ENCODE results near the gene R3HDM2. TPM values are rescaled to one million over a fixed set of nuclear protein-coding genes. Genes with fewer than 3 reads are reported as not detected.
A peak's percentile ranks its signal among the peaks of the same experiment; 100 is the strongest.

R3HDM2 gene
- total RNA-seq, 1 donor from 2014 or later, result 56.7 TPM

DNA sequence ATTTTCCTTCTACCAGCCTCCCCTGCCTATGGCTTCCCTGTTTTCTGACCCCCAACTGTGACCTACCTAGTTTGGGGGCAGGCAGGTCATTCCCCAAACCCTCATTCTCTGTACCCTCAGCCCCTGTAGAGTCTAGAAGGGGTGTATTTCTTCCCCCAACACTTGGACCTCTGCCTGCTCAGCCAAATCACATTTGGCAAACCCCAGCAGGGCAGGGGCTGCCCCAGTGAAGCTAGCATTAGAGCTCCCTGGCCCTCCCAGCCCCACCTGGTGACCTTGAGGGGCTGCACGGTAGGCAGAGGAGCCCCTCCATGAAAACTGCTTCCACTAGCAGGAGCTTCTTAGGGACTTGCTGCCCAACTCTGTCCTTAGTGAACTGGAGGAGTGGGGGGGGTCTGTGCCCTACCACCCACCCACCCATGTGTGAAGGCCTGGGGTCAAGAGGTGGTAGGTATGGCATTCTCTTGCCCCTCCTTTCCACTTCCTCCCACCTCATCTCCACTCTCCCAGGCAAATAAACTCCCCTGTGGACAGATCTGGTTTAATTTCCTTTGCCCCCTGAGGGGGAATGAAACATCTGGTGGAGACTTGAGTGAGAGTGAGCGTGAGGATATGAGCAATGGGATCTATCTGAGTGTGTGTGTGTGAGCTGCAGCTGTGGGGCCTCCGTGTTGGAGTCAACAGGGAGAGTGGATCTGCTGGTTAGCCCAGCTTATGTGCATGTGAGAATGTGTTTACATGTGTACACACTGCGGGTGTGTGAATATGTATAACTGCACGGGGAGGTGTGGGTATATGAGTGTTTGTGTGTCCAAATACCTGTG, 212.6 kb downstream of the R3HDM2 start:
- DNase-seq (ENCODE audit: missing footprints) (no peak), ATAC-seq (no peak)
- intact Hi-C loops (cut with DNase I), result no loop called here

- no peak for DNase-seq (ENCODE audit: missing footprints)
- ATAC-seq, result no peak
- intact Hi-C loops (cut with DNase I), result no loop called here
Observed at GRCh38 chr12:57216921-57217879, 213.6 kb downstream of the R3HDM2 start.

DNA sequence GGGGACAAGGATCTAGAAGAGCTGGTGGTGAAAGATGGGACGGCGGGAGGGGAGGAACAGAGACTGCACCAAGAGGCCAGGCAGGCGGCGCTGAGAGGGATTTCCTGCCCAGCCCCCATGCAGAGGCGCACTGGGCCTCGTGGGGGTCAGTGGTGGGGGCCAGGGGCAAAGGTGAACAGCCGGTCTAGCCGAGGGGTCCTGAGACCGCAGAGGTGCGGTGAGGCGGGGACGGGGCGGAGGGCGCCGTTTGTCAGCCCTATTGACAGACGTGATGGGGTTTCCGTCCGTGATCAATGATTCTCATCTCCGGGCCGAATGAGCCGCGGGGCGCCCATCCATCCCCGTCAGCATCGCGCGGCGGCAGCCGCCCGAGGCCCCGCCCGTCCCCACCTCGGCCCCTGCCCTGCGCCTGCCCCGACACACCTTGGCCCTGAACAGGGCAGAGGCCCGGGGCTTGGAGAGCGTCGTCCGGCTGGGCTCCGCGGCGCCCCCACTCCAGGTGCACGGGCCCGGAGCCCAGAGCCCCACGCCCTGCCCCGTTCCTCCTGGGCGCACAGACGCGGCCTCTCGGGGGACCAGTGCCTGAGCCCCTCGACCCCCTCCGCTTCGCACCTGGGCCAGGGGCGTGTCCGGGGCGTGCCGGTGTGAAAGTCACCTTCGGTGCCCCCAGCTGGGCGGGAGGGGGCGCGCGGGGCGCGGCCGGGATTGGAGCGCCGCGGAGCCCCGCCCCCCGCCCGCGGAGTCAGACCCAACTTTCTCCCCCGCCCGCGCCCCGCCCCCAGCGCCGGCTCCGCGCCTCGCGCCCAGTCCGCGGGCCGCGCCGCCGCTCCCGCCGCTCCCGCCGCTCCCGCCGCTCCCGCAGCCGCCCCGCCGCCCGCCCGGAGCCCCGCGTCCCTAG, 214.6 kb downstream of the R3HDM2 start, which contains the start of gene NXPH4:
Gene NXPH4, plus strand, starts transcription at position 781 of the 898 bp plus-strand sequence. CDS start 176 bp downstream, outside the sequence.
- DNase-seq (ENCODE audit: missing footprints) (no peak), ATAC-seq (no peak)
- intact Hi-C loops (cut with DNase I), result no loop called here

DNA sequence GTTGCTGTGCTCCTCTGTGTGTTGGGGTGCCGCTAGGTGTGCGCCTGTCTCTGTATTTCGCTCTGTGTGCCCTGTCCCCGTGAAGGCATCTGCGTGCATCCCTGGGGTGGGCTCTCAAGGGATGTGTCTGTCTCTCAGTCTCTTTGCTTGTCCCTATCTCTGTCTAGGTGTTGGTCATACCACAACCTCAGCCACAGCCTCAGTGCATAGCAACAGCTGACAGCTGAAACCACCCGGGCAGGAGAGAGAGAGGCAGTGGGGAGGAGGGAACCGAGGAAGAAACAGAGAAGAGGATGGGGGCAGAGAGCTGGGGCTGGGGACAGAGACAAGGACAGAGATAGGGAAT, 215.2 kb downstream of the R3HDM2 start:
- DNase-seq (ENCODE audit: missing footprints), result no peak
- no peak for ATAC-seq
- intact Hi-C loops (cut with DNase I), result no loop called here

DNA sequence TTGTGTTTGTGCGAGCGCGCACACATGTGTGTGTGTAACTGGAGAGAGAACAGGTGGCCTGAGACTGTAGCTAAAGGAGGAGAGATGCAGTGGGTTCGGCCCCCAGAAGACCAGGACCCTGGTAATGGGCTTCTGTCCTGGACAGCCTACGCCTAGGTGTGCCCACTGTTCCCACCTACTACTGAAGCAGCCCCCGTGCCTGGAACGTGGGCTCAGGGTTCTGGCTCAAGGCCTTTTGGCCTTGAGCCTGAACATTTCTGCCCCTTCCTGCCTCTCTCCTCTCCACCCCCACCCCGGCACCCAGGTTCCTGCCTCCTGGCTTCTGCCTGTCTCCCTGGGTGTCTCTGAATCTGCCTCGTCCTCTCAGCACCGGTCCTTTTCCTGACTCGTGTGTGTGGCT, 215.8 kb downstream of the R3HDM2 start:
- DNase-seq (ENCODE audit: missing footprints), result no peak
- ATAC-seq, result no peak
- intact Hi-C loops (cut with DNase I), result no loop called here

GRCh38 chr12:57214398-57214781, 216.5 kb downstream of the R3HDM2 start:
- intact Hi-C loops (cut with DNase I), result loop anchor here (5.0 kb wide), 1 partner anchor 238 kb away; no protein-coding TSS in a partner anchor
- DNase-seq (ENCODE audit: missing footprints), result no peak

GRCh38 chr12:57213763-57214397, 217.0 kb downstream of the R3HDM2 start:
- intact Hi-C loops (cut with DNase I), result loop anchor here (1.0 to 5.0 kb wide), 4 partner anchors 25 to 238 kb away; no protein-coding TSS in a partner anchor
- ATAC-seq, result no peak
- DNase-seq (ENCODE audit: missing footprints), result no peak

More at GRCh38 chr12:57214398-57214781, 216.5 kb downstream of the R3HDM2 start:
- peak; percentile 63 for ATAC-seq

DNA sequence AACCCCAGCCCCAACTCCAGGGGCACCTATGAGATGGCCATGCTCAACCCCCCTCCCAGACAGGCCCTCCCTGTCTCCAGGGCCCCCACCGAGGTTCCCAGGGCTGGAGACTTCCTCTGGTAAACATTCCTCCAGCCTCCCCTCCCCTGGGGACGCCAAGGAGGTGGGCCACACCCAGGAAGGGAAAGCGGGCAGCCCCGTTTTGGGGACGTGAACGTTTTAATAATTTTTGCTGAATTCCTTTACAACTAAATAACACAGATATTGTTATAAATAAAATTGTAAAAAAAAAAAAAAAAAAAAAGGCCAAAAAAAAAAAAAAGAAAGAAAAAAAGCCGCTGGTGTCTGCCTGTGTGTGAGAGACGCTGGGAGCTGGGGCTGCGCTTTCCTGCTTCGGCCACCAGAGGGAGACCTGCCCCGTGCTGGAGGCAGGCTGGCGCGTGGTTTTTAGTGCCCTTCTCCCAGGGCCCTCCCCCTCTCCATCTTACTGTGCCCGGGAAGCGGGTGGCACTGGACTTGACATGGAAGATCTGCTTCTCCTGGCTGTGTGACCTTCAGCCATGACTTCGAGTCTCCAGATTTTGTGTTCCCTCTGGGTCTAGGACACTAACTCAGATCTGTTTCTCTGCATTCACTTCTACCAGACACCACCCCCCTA, 217.7 kb downstream of the R3HDM2 start:
- intact Hi-C loops (cut with DNase I), result loop anchor here (1.0 to 5.0 kb wide), 4 partner anchors 26 to 239 kb away; no protein-coding TSS in a partner anchor
- DNase-seq (ENCODE audit: missing footprints) (peak; percentile 94), ATAC-seq (peak; percentile 70)

DNA sequence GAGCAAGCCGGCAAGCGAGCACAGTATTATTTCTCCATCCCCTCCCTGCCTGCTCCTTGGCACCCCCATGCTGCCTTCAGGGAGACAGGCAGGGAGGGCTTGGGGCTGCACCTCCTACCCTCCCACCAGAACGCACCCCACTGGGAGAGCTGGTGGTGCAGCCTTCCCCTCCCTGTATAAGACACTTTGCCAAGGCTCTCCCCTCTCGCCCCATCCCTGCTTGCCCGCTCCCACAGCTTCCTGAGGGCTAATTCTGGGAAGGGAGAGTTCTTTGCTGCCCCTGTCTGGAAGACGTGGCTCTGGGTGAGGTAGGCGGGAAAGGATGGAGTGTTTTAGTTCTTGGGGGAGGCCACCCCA, 218.2 kb downstream of the R3HDM2 start:
- DNase-seq (ENCODE audit: missing footprints) (no peak), ATAC-seq (no peak)
- intact Hi-C loops (cut with DNase I), result loop anchor here (1.0 to 5.0 kb wide), 4 partner anchors 27 to 240 kb away; no protein-coding TSS in a partner anchor

DNA sequence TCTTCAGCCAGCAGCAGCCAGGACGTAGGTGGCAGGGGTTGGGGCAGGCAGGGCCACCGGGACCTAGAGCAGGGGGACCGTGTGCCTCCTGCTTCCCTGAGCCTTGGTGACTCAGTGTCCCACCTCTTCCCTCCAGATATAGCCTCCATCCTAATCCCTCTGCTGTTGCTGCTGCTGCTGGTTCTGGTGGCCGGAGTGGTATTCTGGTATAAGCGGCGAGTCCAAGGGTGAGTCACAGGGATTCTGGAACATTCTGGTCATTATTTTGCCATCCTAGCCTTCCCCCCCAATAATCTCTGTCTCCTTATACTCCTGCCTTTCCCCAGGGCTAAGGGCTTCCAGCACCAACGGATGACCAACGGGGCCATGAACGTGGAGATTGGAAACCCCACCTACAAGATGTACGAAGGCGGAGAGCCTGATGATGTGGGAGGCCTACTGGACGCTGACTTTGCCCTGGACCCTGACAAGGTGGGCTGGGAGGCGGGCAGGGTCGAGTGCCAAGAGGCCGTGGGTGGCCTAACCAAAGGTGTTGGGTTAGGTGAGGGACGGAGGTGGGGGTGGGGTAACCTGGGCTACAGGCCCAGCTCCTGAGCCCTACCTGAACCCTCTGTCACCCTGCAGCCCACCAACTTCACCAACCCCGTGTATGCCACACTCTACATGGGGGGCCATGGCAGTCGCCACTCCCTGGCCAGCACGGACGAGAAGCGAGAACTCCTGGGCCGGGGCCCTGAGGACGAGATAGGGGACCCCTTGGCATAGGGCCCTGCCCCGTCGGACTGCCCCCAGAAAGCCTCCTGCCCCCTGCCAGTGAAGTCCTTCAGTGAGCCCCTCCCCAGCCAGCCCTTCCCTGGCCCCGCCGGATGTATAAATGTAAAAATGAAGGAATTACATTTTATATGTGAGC, 218.8 kb downstream of the R3HDM2 start:
- DNase-seq (ENCODE audit: missing footprints), result no peak
- ATAC-seq, result no peak
- intact Hi-C loops (cut with DNase I), result loop anchor here (2.0 to 5.0 kb wide), 2 partner anchors 65 to 240 kb away; no protein-coding TSS in a partner anchor

DNA sequence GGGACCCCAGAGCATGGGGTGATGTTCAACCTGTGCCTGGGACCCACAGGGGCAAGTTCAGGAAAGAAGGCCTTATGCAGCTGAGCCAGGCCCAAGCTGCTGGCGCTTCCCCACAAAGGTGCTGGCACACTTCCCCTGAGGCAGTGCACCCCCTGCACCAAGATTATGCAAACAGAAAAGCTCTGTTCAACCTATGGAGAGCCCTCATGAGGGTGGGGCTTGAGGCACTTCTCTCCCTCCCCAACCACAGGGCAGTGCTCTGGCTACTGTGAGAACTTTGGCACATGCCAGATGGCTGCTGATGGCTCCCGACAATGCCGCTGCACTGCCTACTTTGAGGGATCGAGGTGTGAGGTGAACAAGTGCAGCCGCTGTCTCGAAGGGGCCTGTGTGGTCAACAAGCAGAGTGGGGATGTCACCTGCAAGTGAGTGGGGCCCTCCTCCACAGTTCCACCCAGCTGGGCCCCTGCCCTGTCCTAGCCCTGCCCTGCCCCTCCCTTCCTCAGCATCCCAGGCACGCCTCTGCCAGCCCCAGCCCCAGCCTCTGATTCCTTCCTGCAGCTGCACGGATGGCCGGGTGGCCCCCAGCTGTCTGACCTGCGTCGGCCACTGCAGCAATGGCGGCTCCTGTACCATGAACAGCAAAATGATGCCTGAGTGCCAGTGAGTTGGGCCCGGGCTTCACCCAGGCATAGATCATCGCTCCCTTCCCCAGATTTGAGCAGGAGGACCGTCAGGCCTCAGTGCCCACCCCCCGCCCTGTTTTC, 219.7 kb downstream of the R3HDM2 start:
- intact Hi-C loops (cut with DNase I), result loop anchor here (5.0 kb wide), 1 partner anchor 241 kb away; no protein-coding TSS in a partner anchor
- DNase-seq (ENCODE audit: missing footprints), result no peak

DNA sequence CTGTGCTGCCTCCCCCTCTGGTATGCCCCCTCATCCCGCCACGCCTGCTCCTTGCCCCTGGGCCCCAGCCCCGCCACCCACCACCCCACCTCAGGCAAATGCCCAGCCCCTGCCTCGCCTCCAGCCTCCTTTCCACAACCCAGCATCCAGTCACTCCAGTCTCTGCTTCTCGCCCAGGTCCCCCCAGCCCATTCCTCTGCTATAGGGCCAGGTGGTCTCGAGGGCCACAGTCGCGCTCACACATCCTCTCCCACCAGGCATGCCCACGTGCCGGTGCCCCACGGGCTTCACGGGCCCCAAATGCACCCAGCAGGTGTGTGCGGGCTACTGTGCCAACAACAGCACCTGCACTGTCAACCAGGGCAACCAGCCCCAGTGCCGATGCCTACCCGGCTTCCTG, 220.4 kb downstream of the R3HDM2 start:
- intact Hi-C loops (cut with DNase I), result loop anchor here (5.0 kb wide), 1 partner anchor 242 kb away; no protein-coding TSS in a partner anchor
- no peak for DNase-seq (ENCODE audit: missing footprints)

More for the DNA sequence above, 219.7 kb downstream of the R3HDM2 start:
- ATAC-seq, result no peak

DNA sequence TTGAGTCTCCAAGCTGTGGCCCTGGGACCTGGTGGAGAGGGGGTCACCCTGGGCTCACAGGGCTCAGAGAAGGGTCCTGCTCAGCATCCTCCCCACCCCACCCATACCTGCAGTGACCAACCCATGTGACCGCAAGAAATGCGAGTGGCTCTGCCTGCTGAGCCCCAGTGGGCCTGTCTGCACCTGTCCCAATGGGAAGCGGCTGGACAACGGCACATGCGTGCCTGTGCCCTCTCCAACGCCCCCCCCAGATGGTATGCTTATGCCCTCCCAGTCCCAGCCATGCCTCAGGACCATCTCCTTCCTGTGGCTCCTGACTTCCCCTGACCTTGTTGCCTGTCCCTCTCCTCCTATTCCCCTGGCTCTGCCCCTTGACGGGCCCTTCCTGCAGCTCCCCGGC, 220.9 kb downstream of the R3HDM2 start:
- ATAC-seq, result no peak
- intact Hi-C loops (cut with DNase I), result loop anchor here (5.0 kb wide), 1 partner anchor 242 kb away; no protein-coding TSS in a partner anchor
- DNase-seq (ENCODE audit: missing footprints), result no peak

More for the DNA sequence above, 220.4 kb downstream of the R3HDM2 start:
- no peak for ATAC-seq

DNA sequence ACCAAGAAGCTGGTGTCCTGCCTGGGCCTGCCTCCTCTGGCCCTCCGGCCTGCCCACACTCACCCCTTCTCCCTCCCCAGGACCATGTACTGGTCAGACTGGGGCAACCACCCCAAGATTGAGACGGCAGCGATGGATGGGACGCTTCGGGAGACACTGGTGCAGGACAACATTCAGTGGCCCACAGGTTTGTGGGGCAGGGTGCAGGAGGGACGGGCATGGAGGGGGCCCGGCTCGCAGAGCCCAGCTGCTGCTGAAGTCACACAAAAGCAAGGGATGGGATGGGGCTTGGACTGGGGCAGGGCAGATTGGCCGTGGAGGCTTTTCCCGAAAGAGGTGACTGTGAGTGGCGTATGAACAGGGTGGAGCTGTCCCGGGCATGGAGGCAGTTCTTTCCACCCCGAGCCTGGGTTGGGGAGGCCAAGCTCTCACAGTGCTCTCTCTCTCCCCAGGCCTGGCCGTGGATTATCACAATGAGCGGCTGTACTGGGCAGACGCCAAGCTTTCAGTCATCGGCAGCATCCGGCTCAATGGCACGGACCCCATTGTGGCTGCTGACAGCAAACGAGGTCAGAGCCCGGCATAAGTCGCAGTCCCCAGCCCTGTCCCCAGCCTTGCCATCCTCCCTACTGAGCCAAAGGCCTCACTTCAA, 222.1 kb downstream of the R3HDM2 start:
- ATAC-seq (peak; percentile 66), DNase-seq (ENCODE audit: missing footprints) (no peak)
- intact Hi-C loops (cut with DNase I), result no loop called here

All from Right ventricle myocardium inferior (tissue), 1 donor.